Gastroesophageal sphincter (tissue), 4 donors: ENCODE measurements around the gene MRPL47. TPM values are rescaled to one million over a fixed set of nuclear protein-coding genes. Genes with fewer than 3 reads are reported as not detected.

ENCODE experiments used
- ATAC-seq: fragments of 150-250 bp; one replicate; pipeline ENCODE4 v1.9.1; 2016; ENCODE audit warnings: mild to moderate bottlenecking, moderate library complexity
- H3K27ac ChIP-seq, 4 donors: fragments of 200-600 bp; sonication (generic) in 3 of 4; 1 replicate in 3 of 4; 2 replicates in 1 of 4; pipeline ENCODE4 v1.5.1; 2016 to 2019
- H3K27me3 ChIP-seq: fragments of 200-600 bp; sonication (generic); one replicate; pipeline ENCODE4 v1.5.1; 2019
- H3K36me3 ChIP-seq, 2 donors: fragments of 200-600 bp; sonication (generic); one replicate each; pipeline ENCODE4 v1.5.1; 2019; ENCODE audit warnings: control low read depth in 1 of 2
- H3K4me1 ChIP-seq, 3 donors: fragments of 200-600 bp; sonication (generic); 1 replicate in 2 of 3; 2 replicates in 1 of 3; pipeline ENCODE4 v1.5.1; 2016 to 2019; ENCODE audit warnings: control low read depth in 2 of 3
- H3K4me3 ChIP-seq, 2 donors: fragments of 200-600 bp; sonication (generic); one replicate each; pipeline ENCODE4 v1.5.1; 2019; ENCODE audit warnings: mild to moderate bottlenecking in 1 of 2, moderate library complexity in 1 of 2
- H3K9me3 ChIP-seq, 3 donors: fragments of 200-600 bp; sonication (generic); one replicate each; pipeline ENCODE4 v1.5.1; 2017 to 2019; ENCODE audit warnings: control low read depth in 2 of 3
- CTCF ChIP-seq, 4 experiments: fragments of 200-600 bp in 2 of 4; fragments of 450-650 bp in 2 of 4; sonication (generic) in 1 of 4; IDR thresholded peaks; one replicate each; pipeline ENCODE4 v1.5.1; 2017 to 2019; ENCODE audit warnings: antibody characterized with exemption in 4 of 4, mild to moderate bottlenecking in 2 of 4, moderate library complexity in 2 of 4
- EP300 ChIP-seq: sonication (generic); formaldehyde crosslinking; IDR thresholded peaks from one replicate; pipeline ENCODE4 v1.6.1; 2017; ENCODE audit warnings: antibody characterized with exemption, mild to moderate bottlenecking
- POLR2A ChIP-seq, 2 donors: fragments of 450-650 bp; IDR thresholded peaks; one replicate each; pipeline ENCODE4 v1.6.1; 2017; ENCODE audit warnings: antibody characterized with exemption in 2 of 2, mild to moderate bottlenecking in 2 of 2, moderate library complexity in 1 of 2
- POLR2AphosphoS5 ChIP-seq: sonication (generic); formaldehyde crosslinking; IDR thresholded peaks from one replicate; pipeline ENCODE4 v1.6.1; 2017; ENCODE audit warnings: antibody characterized with exemption
- WGBS, 2 donors: methylation state at CpG; one replicate each; pipeline ENCODE4 v1.1.5; 2018; ENCODE audit warnings: low coverage in 1 of 2; 5-methylcytosine and 5-hydroxymethylcytosine counted together
- total RNA-seq, 4 donors: library from RNA; depleted of rRNA; stranded (reverse); fragments of >200 nt; gene quantifications; one replicate each; pipeline ENCODE4 v1.1.0, GENCODE V29; 2016

MRPL47 gene
- 10 to 100 TPM; 20.1 to 32.3 (median 24.8) TPM for total RNA-seq

GRCh38 chr3:179604321-179605078 lies at the start of gene MRPL47, which contains the start of gene NDUFB5:
TSS of gene MRPL47 (minus strand) at chr3:179604638. CDS start at chr3:179604624, 14 bp downstream.
TSS of gene NDUFB5 (plus strand) at chr3:179604794. CDS start at chr3:179604816, 22 bp downstream.
- Histone ChIP-seq H3K36me3 (peaks cover 0 to 50% of the 10 kb centered on the region in 2 donors), H3K9me3 (no peaks in the 10 kb centered on the region), H3K27ac (peak within 1 kb of the TSS; percentile 93 to 99 (median 94)), H3K4me1 (peaks cover 0 to 66% (median 18%) of the 10 kb centered on the region in 3 donors), H3K4me3 (peak within 1 kb of the TSS; percentile 84 to 99), H3K27me3 (no peaks in the 10 kb centered on the region)
- peak; percentile 100 for ATAC-seq
- TF ChIP-seq CTCF (IDR thresholded peaks at IDR 0.05) (peak in 1 of 4 experiments; percentile 12), POLR2AphosphoS5 (peak; percentile 84), EP300 (no peak), POLR2A (IDR thresholded peaks at IDR 0.05) (peak; percentile 56 to 69)
- 0% methylated on average over 6 to 9 of the region's 45 CpGs for WGBS, 2 donors

GRCh38 chr3:179653096-179653797 lies 48.8 kb upstream of the MRPL47 start:
- no peaks in the 10 kb centered on the region for H3K9me3 ChIP-seq
- no peak for TF ChIP-seq EP300
- peak in 1 of 4 experiments; percentile 54 for TF ChIP-seq CTCF (IDR thresholded peaks at IDR 0.05)
- peak; percentile 10 to 32 for TF ChIP-seq POLR2A (IDR thresholded peaks at IDR 0.05)
- TF ChIP-seq POLR2AphosphoS5, result peak; percentile 50
- H3K36me3 ChIP-seq, result no peaks in the 10 kb centered on the region
- H3K27me3 ChIP-seq, result no peaks in the 10 kb centered on the region
- peak; percentile 80 for ATAC-seq
- peak overlapping the region; percentile 75 to 85 for H3K4me3 ChIP-seq
- peaks cover 0 to 19% (median 6%) of the 10 kb centered on the region in 3 donors for H3K4me1 ChIP-seq
- H3K27ac ChIP-seq, result peak overlapping the region; percentile 77 to 98 (median 96)
- 0% methylated on average over 9 of the region's 77 CpGs; no CpG with 5 or more reads in 1 of the 2 donors for WGBS, 2 donors

GRCh38 chr3:179652447-179653095 lies 48.1 kb upstream of the MRPL47 start, which contains the start of gene USP13:
TSS of gene USP13 (plus strand) at chr3:179653040. CDS start at chr3:179653226, 186 bp downstream.
- Histone ChIP-seq H3K4me3 (peak within 1 kb of the TSS; percentile 75 to 85), H3K9me3 (no peaks in the 10 kb centered on the region), H3K36me3 (no peaks in the 10 kb centered on the region), H3K27ac (peak within 1 kb of the TSS; percentile 77 to 98 (median 96)), H3K27me3 (no peaks in the 10 kb centered on the region), H3K4me1 (peaks cover 0 to 19% (median 6%) of the 10 kb centered on the region in 3 donors)
- TF ChIP-seq EP300 (no peak), POLR2A (IDR thresholded peaks at IDR 0.05) (peak in 1 of 2 donors; percentile 4), CTCF (IDR thresholded peaks at IDR 0.05) (peak in 2 of 4 experiments; percentile 4 to 38), POLR2AphosphoS5 (peak; percentile 5)
- peak; percentile 91 for ATAC-seq
- 0 to 2% methylated on average over 3 to 11 of the region's 56 CpGs for WGBS, 2 donors

- Histone ChIP-seq H3K9me3 (no peaks in the 10 kb centered on the region), H3K36me3 (no peaks in the 10 kb centered on the region), H3K4me1 (peaks cover 0 to 19% (median 6%) of the 10 kb centered on the region in 3 donors), H3K27me3 (no peaks in the 10 kb centered on the region), H3K27ac (peak overlapping the region; percentile 77 to 98 (median 96)), H3K4me3 (peak overlapping the region; percentile 75 to 85)
- 51 to 52% methylated on average over 11 of the region's 11 CpGs for WGBS, 2 donors
- no peak for TF ChIP-seq EP300
- TF ChIP-seq POLR2A (IDR thresholded peaks at IDR 0.05), result no peak
- TF ChIP-seq POLR2AphosphoS5, result no peak
- TF ChIP-seq CTCF (IDR thresholded peaks at IDR 0.05), result no peak
- ATAC-seq, result no peak
Measured at GRCh38 chr3:179651687-179652446, 47.4 kb upstream of the MRPL47 start.
